SU-DHL-6 (cell line): Measurements from ENCODE around the gene ABCC10.

Experiments
- H2AFZ ChIP-seq: fragments of 200-600 bp; sonication (generic); 2 replicates; pipeline ENCODE4 v1.6.1; 2014; ENCODE audit warnings: low read depth, mild to moderate bottlenecking, moderate library complexity, mixed read lengths, antibody characterized with exemption, low read length; ENCODE audit not compliant: severe bottlenecking
- H3F3A ChIP-seq: fragments of 200-600 bp; shearing (Covaris generic); 2 replicates; pipeline ENCODE4 v1.6.0; 2016; ENCODE audit warnings: antibody characterized with exemption, mild to moderate bottlenecking; ENCODE audit not compliant: insufficient read depth
- H3K27ac ChIP-seq: fragments of 200-600 bp; sonication (generic); 2 replicates; pipeline ENCODE4 v1.5.1; 2016; ENCODE audit warnings: low read depth, mild to moderate bottlenecking, low read length, moderate library complexity, mixed read lengths
- H3K27me3 ChIP-seq: fragments of 200-600 bp; sonication (generic), shearing (Covaris generic); 2 replicates; pipeline ENCODE4 v1.6.0; 2014; ENCODE audit warnings: mild to moderate bottlenecking, low read length
- H3K36me3 ChIP-seq: fragments of 200-600 bp; sonication (generic); 2 replicates; pipeline ENCODE4 v1.6.1; 2014; ENCODE audit warnings: mild to moderate bottlenecking, low read length, mixed read lengths
- H3K4me2 ChIP-seq: fragments of 300-600, 200-600 bp; shearing (Covaris generic), sonication (generic); 2 replicates; pipeline ENCODE4 v1.6.0; 2014; ENCODE audit warnings: low read length, low read depth, mild to moderate bottlenecking; ENCODE audit not compliant: poor library complexity, severe bottlenecking
- H3K4me3 ChIP-seq: fragments of 200-600 bp; sonication (generic); 2 replicates; pipeline ENCODE4 v1.5.1; 2014; ENCODE audit warnings: antibody characterized with exemption, low read length, mild to moderate bottlenecking, mixed read lengths; ENCODE audit not compliant: insufficient read depth, poor library complexity, severe bottlenecking
- H3K79me2 ChIP-seq: fragments of 200-600 bp; sonication (generic); 2 replicates; pipeline ENCODE4 v1.6.1; 2014; ENCODE audit warnings: mild to moderate bottlenecking, low read length, moderate library complexity; ENCODE audit not compliant: insufficient read depth
- H3K9ac ChIP-seq: fragments of 200-600 bp; sonication (generic); 2 replicates; pipeline ENCODE4 v1.7.0; 2014; ENCODE audit warnings: mild to moderate bottlenecking, low read length
- H3K9me2 ChIP-seq: fragments of 200-600 bp; sonication (generic); replicated peaks from 2 replicates; pipeline ENCODE4 v1.6.1; 2014; ENCODE audit warnings: low read length; ENCODE audit not compliant: insufficient read depth
- H3K9me3 ChIP-seq: fragments of 200-600 bp; sonication (generic); 2 replicates; pipeline ENCODE4 v1.6.1; 2014; ENCODE audit warnings: low read length, mixed read lengths; ENCODE audit not compliant: insufficient read depth
- H4K20me1 ChIP-seq: fragments of 200-600 bp; sonication (generic); 2 replicates; pipeline ENCODE4 v1.6.1; 2014; ENCODE audit warnings: low read depth, mild to moderate bottlenecking, antibody characterized with exemption, low read length, moderate library complexity, mixed read lengths
- CTCF ChIP-seq: fragments of 200-600 bp; sonication (generic); IDR thresholded peaks from one replicate; pipeline ENCODE4 v1.5.1; 2017; ENCODE audit warnings: antibody characterized with exemption, mild to moderate bottlenecking, low read length, moderate library complexity; ENCODE audit not compliant: insufficient read depth, poor library complexity, severe bottlenecking
- EZH2phosphoT487 ChIP-seq: fragments of 200-600 bp; sonication (generic), shearing (Covaris generic); conservative IDR thresholded peaks from 2 replicates; pipeline ENCODE4 v1.6.1; 2018; ENCODE audit warnings: mild to moderate bottlenecking, antibody characterized with exemption, low read length, moderate library complexity, mixed read lengths

The ABCC10 gene

GRCh38 chr6:43477235-43478007 lies 50.1 kb downstream of the ABCC10 start, which contains the start of gene TJAP1:
TJAP1 (plus strand) TSS chr6:43477570; CDS start chr6:43499002, 21,432 bp downstream.
- Histone ChIP-seq H3K79me2 (peaks cover 25% of the 10 kb centered on the region), H3K4me3 (peak within 1 kb of the TSS; percentile 69), H3K9ac (peak within 1 kb of the TSS; percentile 75), H3K4me2 (peak within 1 kb of the TSS; percentile 87), H3K36me3 (no peaks in the 10 kb centered on the region), H3K27me3 (no peaks in the 10 kb centered on the region), H4K20me1 (0 out of 2 replicates have a peak, but pooled peaks cover 2% of the 10 kb centered on the region), H3K27ac (no peak within 1 kb of the TSS; the same call in 1 of the 2 replicates), H3K9me3 (no peaks in the 10 kb centered on the region), H3F3A (peaks cover 8% of the 10 kb centered on the region; the same call in 1 of the 2 replicates), H2AFZ (peak within 1 kb of the TSS; percentile 87), H3K9me2 (no peaks in the 10 kb centered on the region)
- no peak for TF ChIP-seq CTCF
- no peak for TF ChIP-seq EZH2phosphoT487

- TF ChIP-seq CTCF = no peak
- no peak for TF ChIP-seq EZH2phosphoT487
- no peaks in the 10 kb centered on the region for H3K36me3 ChIP-seq
- H3K27ac ChIP-seq = no peak overlapping the region
- no peaks in the 10 kb centered on the region for H3K9me2 ChIP-seq
- H3K79me2 ChIP-seq = peaks cover 28% of the 10 kb centered on the region
- peaks cover 8% of the 10 kb centered on the region; the same call in 1 of the 2 replicates for H3F3A ChIP-seq
- peak overlapping the region; percentile 69 for H3K4me3 ChIP-seq
- H3K27me3 ChIP-seq = no peaks in the 10 kb centered on the region
- no peaks in the 10 kb centered on the region for H3K9me3 ChIP-seq
- H3K4me2 ChIP-seq = peak overlapping the region; percentile 87
- 0 out of 2 replicates have a peak, but pooled peaks cover 3% of the 10 kb centered on the region for H4K20me1 ChIP-seq
- peak overlapping the region; percentile 75 for H3K9ac ChIP-seq
- H2AFZ ChIP-seq = peak overlapping the region; percentile 87
These were observed 50.6 kb downstream of the ABCC10 start for GRCh38 chr6:43478008-43478372.

GRCh38 chr6:43481075-43481474 lies 53.7 kb downstream of the ABCC10 start:
- H3K27ac ChIP-seq = no peak overlapping the region
- no peak overlapping the region for H3K4me3 ChIP-seq
- 0 out of 2 replicates have a peak, but pooled peaks cover 3% of the 10 kb centered on the region for H4K20me1 ChIP-seq
- no peaks in the 10 kb centered on the region for H3K27me3 ChIP-seq
- peaks cover 28% of the 10 kb centered on the region for H3K79me2 ChIP-seq
- no peak for TF ChIP-seq EZH2phosphoT487
- H2AFZ ChIP-seq = no peak overlapping the region
- peaks cover 8% of the 10 kb centered on the region; the same call in 1 of the 2 replicates for H3F3A ChIP-seq
- no peaks in the 10 kb centered on the region for H3K36me3 ChIP-seq
- H3K4me2 ChIP-seq = peak overlapping the region; percentile 0
- H3K9me3 ChIP-seq = no peaks in the 10 kb centered on the region
- H3K9me2 ChIP-seq = no peaks in the 10 kb centered on the region
- no peak overlapping the region for H3K9ac ChIP-seq
